ENCODE results near the gene AGPAT3. TPM values are rescaled to one million over a fixed set of nuclear protein-coding genes. Genes with fewer than 3 reads are reported as not detected.
A peak's percentile ranks its signal among the peaks of the same experiment; 100 is the strongest.

The AGPAT3 gene
- polyA plus RNA-seq, 1 experiment: 36.1 TPM

DNA sequence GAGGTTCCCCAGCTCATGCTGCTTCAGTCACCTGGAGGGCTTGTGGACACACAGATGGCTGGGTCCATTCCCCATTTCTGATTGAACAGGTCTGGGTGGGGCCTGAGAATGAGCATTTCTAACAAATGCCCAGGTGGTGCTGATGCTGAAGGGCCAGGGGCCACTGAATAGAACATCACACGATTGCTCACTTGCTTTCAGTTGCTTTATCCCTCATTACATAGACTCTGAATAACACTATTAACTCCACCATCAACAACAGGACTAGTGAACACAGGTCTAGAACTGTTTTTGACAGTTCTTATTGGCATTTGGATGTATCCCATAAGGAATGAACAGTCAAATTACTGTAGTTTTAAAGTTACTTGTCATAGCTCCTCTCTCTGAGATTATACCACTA is 159.2 kb downstream of the AGPAT3 start:
- POLR2A ChIA-PET: no interaction called here
- Histone ChIP-seq H3K27ac (ENCODE audit: low read depth, low read length) (no peak overlapping the region), H3K4me3 (ENCODE audit: low read depth, low read length) (no peak overlapping the region), H3K9me3 (ENCODE audit: control insufficient read depth, insufficient read depth, low read length) (peaks cover 3% of the 10 kb centered on the region; the same call in 1 of the 2 replicates), H3K27me3 (ENCODE audit: control insufficient read depth, insufficient read depth, low read length) (no peaks in the 10 kb centered on the region)
- DNase-seq (ENCODE audit: low read depth, low spot score): no peak
- CTCF ChIA-PET: interaction anchor here (1.3 kb wide), 1 partner anchor 213 kb away, joined by 3 read pairs; no protein-coding TSS in a partner anchor
- no peak for TF ChIP-seq CTCF (IDR thresholded peaks at IDR 0.05; ENCODE audit: low read depth, low read length)

GRCh38 chr21:44024887-44025353 is 159.9 kb downstream of the AGPAT3 start:
- CTCF ChIA-PET: interaction anchor here (1.3 kb wide), 1 partner anchor 214 kb away, joined by 3 read pairs; no protein-coding TSS in a partner anchor
- H3K4me3 ChIP-seq (ENCODE audit: low read depth, low read length): no peak overlapping the region; the same call in 1 of the 2 replicates
- H3K27ac ChIP-seq (ENCODE audit: low read depth, low read length): peak overlapping the region; percentile 57
- DNase-seq (ENCODE audit: low read depth, low spot score): peak; percentile 15
- 0 out of 2 replicates have a peak, but pooled peaks have one; percentile 3 for TF ChIP-seq CTCF (IDR thresholded peaks at IDR 0.05; ENCODE audit: low read depth, low read length)
- POLR2A ChIA-PET: no interaction called here
- H3K9me3 ChIP-seq (ENCODE audit: control insufficient read depth, insufficient read depth, low read length): peaks cover 3% of the 10 kb centered on the region; the same call in 1 of the 2 replicates
- no peaks in the 10 kb centered on the region for H3K27me3 ChIP-seq (ENCODE audit: control insufficient read depth, insufficient read depth, low read length)

DNA sequence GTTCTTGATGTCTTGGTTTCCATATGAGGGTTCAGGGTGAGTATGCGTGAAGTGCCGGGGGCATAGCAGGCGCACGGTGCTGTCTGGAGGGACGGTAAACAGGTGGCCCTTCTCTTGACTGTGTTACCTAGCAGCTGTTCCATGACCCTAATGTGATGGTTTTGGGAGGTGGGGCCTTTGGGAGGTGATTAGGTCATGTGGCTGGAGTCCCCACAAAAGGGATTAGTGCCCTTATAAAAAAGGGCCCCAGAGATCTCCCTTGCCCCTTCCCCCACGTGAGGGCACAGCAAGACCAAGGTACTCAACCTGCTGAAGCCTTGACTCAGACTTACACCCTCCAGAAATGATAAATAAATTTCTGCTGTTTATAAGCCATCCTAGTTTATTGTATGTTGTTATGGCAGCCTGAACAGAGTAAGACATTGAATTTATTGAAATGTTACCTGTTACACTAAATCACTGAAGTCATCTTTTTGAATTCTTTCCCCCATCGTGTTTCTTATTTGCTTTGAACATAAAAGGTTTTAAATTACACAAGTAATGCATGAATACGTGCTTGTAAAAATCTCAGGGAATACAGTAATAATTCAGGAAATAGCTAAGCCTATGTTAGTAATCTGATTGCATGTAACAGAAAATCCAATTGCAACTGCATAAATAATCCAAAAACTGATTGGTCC is 162.7 kb downstream of the AGPAT3 start:
- POLR2A ChIA-PET: interaction anchor here (0.6 kb wide), 1 partner anchor 45 kb away, joined by 3 read pairs; no protein-coding TSS in a partner anchor
- no peak overlapping the region for H3K4me3 ChIP-seq (ENCODE audit: low read depth, low read length)
- no peak for DNase-seq (ENCODE audit: low read depth, low spot score)
- CTCF ChIA-PET: interaction anchor here (1.4 kb wide), 1 partner anchor 53 kb away, joined by 3 read pairs; no protein-coding TSS in a partner anchor
- peaks cover 3% of the 10 kb centered on the region; the same call in 1 of the 2 replicates for H3K9me3 ChIP-seq (ENCODE audit: control insufficient read depth, insufficient read depth, low read length)
- TF ChIP-seq CTCF (IDR thresholded peaks at IDR 0.05; ENCODE audit: low read depth, low read length): no peak
- no peaks in the 10 kb centered on the region for H3K27me3 ChIP-seq (ENCODE audit: control insufficient read depth, insufficient read depth, low read length)
- no peak overlapping the region for H3K27ac ChIP-seq (ENCODE audit: low read depth, low read length)

DNA sequence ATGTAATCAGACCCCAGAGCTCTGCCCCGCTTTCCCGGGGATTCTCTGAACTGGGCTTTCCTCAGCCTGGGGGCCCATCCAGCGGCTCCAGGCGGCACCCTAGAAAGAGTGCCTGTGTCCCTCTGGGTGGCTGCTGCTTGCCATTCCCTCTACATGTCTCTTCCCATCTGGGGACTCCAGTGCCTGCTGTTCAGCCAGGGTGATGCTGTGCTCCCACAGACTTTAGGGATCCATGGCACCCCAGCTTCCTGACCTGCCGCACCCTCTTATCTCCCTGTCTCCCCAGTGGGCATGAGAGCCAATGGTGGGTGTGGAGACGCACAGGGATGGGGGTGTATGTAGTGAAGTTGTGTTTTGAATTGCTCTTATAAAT is 163.2 kb downstream of the AGPAT3 start:
- peaks cover 3% of the 10 kb centered on the region; the same call in 1 of the 2 replicates for H3K9me3 ChIP-seq (ENCODE audit: control insufficient read depth, insufficient read depth, low read length)
- CTCF ChIA-PET: interaction anchor here (1.4 kb wide), 1 partner anchor 53 kb away, joined by 3 read pairs; no protein-coding TSS in a partner anchor
- H3K4me3 ChIP-seq (ENCODE audit: low read depth, low read length): no peak overlapping the region
- POLR2A ChIA-PET: interaction anchor here (0.6 kb wide), 1 partner anchor 44 kb away, joined by 3 read pairs; no protein-coding TSS in a partner anchor
- no peak for TF ChIP-seq CTCF (IDR thresholded peaks at IDR 0.05; ENCODE audit: low read depth, low read length)
- H3K27me3 ChIP-seq (ENCODE audit: control insufficient read depth, insufficient read depth, low read length): no peaks in the 10 kb centered on the region
- no peak for DNase-seq (ENCODE audit: low read depth, low spot score)
- H3K27ac ChIP-seq (ENCODE audit: low read depth, low read length): no peak overlapping the region

- Histone ChIP-seq H3K4me3 (ENCODE audit: low read depth, low read length) (no peak overlapping the region), H3K27me3 (ENCODE audit: control insufficient read depth, insufficient read depth, low read length) (no peaks in the 10 kb centered on the region), H3K27ac (ENCODE audit: low read depth, low read length) (no peak overlapping the region), H3K9me3 (ENCODE audit: control insufficient read depth, insufficient read depth, low read length) (peaks cover 3% of the 10 kb centered on the region; the same call in 1 of the 2 replicates)
- no peak for DNase-seq (ENCODE audit: low read depth, low spot score)
- TF ChIP-seq CTCF (IDR thresholded peaks at IDR 0.05; ENCODE audit: low read depth, low read length): no peak
- POLR2A ChIA-PET: no interaction called here
- CTCF ChIA-PET: no interaction called here
Observed at GRCh38 chr21:44029460-44030087, 164.6 kb downstream of the AGPAT3 start.

Data from AG04450 (cell line).